Mesenchymal stem cell (in vitro differentiated cells and primary cell): ENCODE data around the gene MDH1.

Source experiments
- DNase-seq: peaks from one replicate; pipeline ENCODE4 v3.0.0-alpha.2; 2013
- H2AFZ ChIP-seq: one replicate; pipeline ENCODE4 v1.6.1; 2013; ENCODE audit warnings: low read depth, mild to moderate bottlenecking, control low read depth, inconsistent platforms, low read length, moderate library complexity
- H2AK5ac ChIP-seq: 2 replicates; pipeline ENCODE4 v1.6.1; 2013; ENCODE audit warnings: low read length, moderate library complexity, mild to moderate bottlenecking, inconsistent platforms; ENCODE audit not compliant: severe bottlenecking
- H2BK120ac ChIP-seq: one replicate; pipeline ENCODE4 v1.6.1; 2013; ENCODE audit warnings: low read depth, mild to moderate bottlenecking, inconsistent platforms, low read length, moderate library complexity
- H2BK12ac ChIP-seq, 2 experiments: one replicate each; pipeline ENCODE4 v1.6.1; 2013; ENCODE audit warnings: inconsistent platforms in 2 of 2, low read length in 2 of 2, mild to moderate bottlenecking in 2 of 2, moderate library complexity in 2 of 2, control low read depth in 1 of 2
- H2BK15ac ChIP-seq: one replicate; pipeline ENCODE4 v1.6.1; 2013; ENCODE audit warnings: mild to moderate bottlenecking, low read depth, inconsistent platforms; ENCODE audit not compliant: poor library complexity, severe bottlenecking
- H2BK5ac ChIP-seq: 2 replicates; pipeline ENCODE4 v1.6.1; 2013; ENCODE audit warnings: low read depth, mild to moderate bottlenecking, low read length, control low read depth, inconsistent platforms; ENCODE audit not compliant: poor library complexity, severe bottlenecking
- H3K14ac ChIP-seq, 2 experiments: one replicate each; pipeline ENCODE4 v1.6.1; 2013; ENCODE audit warnings: inconsistent platforms in 2 of 2, low read length in 2 of 2, control low read depth in 1 of 2, mild to moderate bottlenecking in 1 of 2, moderate library complexity in 1 of 2
- H3K18ac ChIP-seq, 2 experiments: one replicate each; pipeline ENCODE4 v1.6.1; 2013; ENCODE audit warnings: inconsistent platforms in 2 of 2, low read length in 2 of 2, control low read depth in 1 of 2, low read depth in 1 of 2, mild to moderate bottlenecking in 1 of 2
- H3K23ac ChIP-seq, 2 experiments: one replicate each; pipeline ENCODE4 v1.6.1; 2013; ENCODE audit warnings: inconsistent platforms in 2 of 2, low read length in 2 of 2, mild to moderate bottlenecking in 2 of 2, moderate library complexity in 2 of 2, control low read depth in 1 of 2
- H3K27ac ChIP-seq: 2 replicates; pipeline ENCODE4 v1.5.1; 2013; ENCODE audit warnings: mild to moderate bottlenecking, moderate library complexity, low read length, control low read depth, inconsistent platforms; ENCODE audit not compliant: poor library complexity, severe bottlenecking
- H3K27me3 ChIP-seq, 2 experiments: 2 replicates each; pipeline versions ENCODE4 v1.6.1 to v1.7.0; 2013; ENCODE audit warnings: low read length in 2 of 2, mild to moderate bottlenecking in 2 of 2, moderate library complexity in 2 of 2, control low read depth in 1 of 2, inconsistent platforms in 1 of 2; ENCODE audit not compliant: control insufficient read depth in 1 of 2, insufficient read depth in 1 of 2
- H3K36me3 ChIP-seq, 2 experiments: 2 replicates each; pipeline versions ENCODE4 v1.6.1 to v1.7.0; 2013; ENCODE audit warnings: low read length in 2 of 2, control low read depth in 1 of 2, inconsistent platforms in 1 of 2, low read depth in 1 of 2, mild to moderate bottlenecking in 1 of 2; ENCODE audit not compliant: insufficient read depth in 2 of 2, control insufficient read depth in 1 of 2
- H3K4ac ChIP-seq, 2 experiments: one replicate each; pipeline ENCODE4 v1.6.1; 2013; ENCODE audit warnings: inconsistent platforms in 2 of 2, low read length in 2 of 2, mild to moderate bottlenecking in 2 of 2, moderate library complexity in 2 of 2, control low read depth in 1 of 2, low read depth in 1 of 2
- H3K4me1 ChIP-seq: 2 replicates; pipeline ENCODE4 v1.6.1; 2013; ENCODE audit warnings: low read depth, low read length, control low read depth; ENCODE audit not compliant: control insufficient read depth, insufficient read depth
- H3K4me2 ChIP-seq: 2 replicates; pipeline ENCODE4 v1.6.1; 2013; ENCODE audit warnings: low read length, mild to moderate bottlenecking, inconsistent platforms; ENCODE audit not compliant: poor library complexity, severe bottlenecking
- H3K4me3 ChIP-seq, 2 experiments: 2 replicates each; pipeline versions ENCODE4 v1.5.1 to v1.7.0; 2013; ENCODE audit warnings: low read length in 2 of 2, mild to moderate bottlenecking in 2 of 2, control low read depth in 1 of 2, low read depth in 1 of 2; ENCODE audit not compliant: insufficient read depth in 1 of 2
- H3K79me1 ChIP-seq: replicated peaks from 2 replicates; pipeline ENCODE4 v1.6.1; 2013; ENCODE audit warnings: mild to moderate bottlenecking, control low read depth, low read length, inconsistent platforms; ENCODE audit not compliant: poor library complexity, severe bottlenecking
- H3K9ac ChIP-seq: 2 replicates; pipeline ENCODE4 v1.7.0; 2013; ENCODE audit warnings: mild to moderate bottlenecking, low read length, moderate library complexity
- H3K9me3 ChIP-seq: 2 replicates; pipeline ENCODE4 v1.7.0; 2013; ENCODE audit warnings: mild to moderate bottlenecking, low read length; ENCODE audit not compliant: control insufficient read depth
- H4K8ac ChIP-seq: one replicate; pipeline ENCODE4 v1.6.1; 2013; ENCODE audit warnings: inconsistent platforms, mild to moderate bottlenecking, low read length, moderate library complexity
- H4K91ac ChIP-seq: one replicate; pipeline ENCODE4 v1.6.1; 2013; ENCODE audit warnings: mild to moderate bottlenecking, low read length, inconsistent platforms
- WGBS: methylation state at CpG from one replicate; pipeline ENCODE4 v1.1.7; 2013; ENCODE audit warnings: mixed read lengths; 5-methylcytosine and 5-hydroxymethylcytosine counted together

The MDH1 gene

DNA sequence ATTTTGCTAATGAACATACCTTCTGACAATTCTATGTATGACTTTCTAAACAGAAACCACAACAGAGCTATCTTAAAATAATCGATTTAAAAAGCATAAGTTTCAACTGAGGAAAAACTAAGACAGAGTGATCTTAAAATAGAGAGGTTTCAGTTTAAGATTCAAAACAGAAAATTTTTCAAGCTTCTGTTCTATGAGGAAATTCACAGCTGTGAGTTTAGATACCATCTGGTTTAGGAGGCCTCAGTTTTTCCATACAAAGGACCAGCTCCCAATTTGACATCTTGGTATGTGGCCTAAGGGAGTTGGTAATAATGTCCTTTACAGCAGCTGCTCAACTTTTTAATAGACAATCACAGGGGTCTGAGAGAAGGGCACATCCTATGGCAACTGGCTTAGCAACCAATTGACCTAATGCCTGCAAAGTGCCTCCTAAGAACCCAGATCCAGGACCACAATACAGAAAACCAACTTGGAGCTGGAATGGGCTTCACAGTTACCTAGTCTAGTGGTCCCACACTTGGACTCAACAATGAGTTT, 39.7 kb downstream of the MDH1 start:
- no peak overlapping the region for H3K4me3 ChIP-seq
- no peak overlapping the region for H4K8ac ChIP-seq
- no peak overlapping the region for H3K9ac ChIP-seq
- H3K9me3 ChIP-seq = peaks cover 24% of the 10 kb centered on the region
- H2BK5ac ChIP-seq = no peak overlapping the region
- WGBS = no CpG with 5 or more reads among the region's 1 CpG
- H2BK12ac ChIP-seq = no peak overlapping the region
- no peaks in the 10 kb centered on the region for H3K27me3 ChIP-seq
- H2BK15ac ChIP-seq = no peak overlapping the region
- no peaks in the 10 kb centered on the region for H3K4me1 ChIP-seq
- H3K23ac ChIP-seq = no peak overlapping the region
- no peak for DNase-seq
- no peaks in the 10 kb centered on the region for H3K79me1 ChIP-seq
- no peak overlapping the region for H3K14ac ChIP-seq
- H2BK120ac ChIP-seq = no peak overlapping the region
- no peak overlapping the region for H3K4me2 ChIP-seq
- H4K91ac ChIP-seq = no peak overlapping the region
- H3K4ac ChIP-seq = no peak overlapping the region
- no peak overlapping the region for H3K18ac ChIP-seq
- no peaks in the 10 kb centered on the region for H3K36me3 ChIP-seq
- no peak overlapping the region for H2AFZ ChIP-seq
- no peak overlapping the region for H2AK5ac ChIP-seq
- no peak overlapping the region for H3K27ac ChIP-seq

GRCh38 chr2:63631501-63631900, 42.7 kb downstream of the MDH1 start:
- Histone ChIP-seq H2AFZ (no peak overlapping the region), H2BK15ac (no peak overlapping the region)
- WGBS = 40% methylated on average over 1 of the region's 1 CpG

DNA sequence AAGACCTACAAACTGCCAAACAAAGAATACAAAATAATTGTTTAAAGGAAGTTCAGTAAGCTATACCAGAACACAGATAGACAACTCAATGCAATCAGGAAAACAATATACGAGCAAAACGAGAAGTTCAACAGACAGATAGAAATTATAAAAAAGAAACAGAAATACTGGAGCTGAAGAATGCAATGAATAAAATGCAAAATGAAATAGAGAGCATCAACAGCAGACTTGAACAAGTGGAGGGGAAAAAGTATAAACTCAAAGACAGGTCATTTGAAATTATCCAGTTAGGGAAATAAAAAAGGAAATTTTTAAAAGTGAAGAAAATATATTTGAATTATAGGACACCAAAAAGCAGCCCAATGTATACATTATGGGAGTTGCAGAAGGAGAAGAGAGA, 43.6 kb downstream of the MDH1 start:
- Histone ChIP-seq H3K18ac (no peak overlapping the region), H3K27me3 (no peaks in the 10 kb centered on the region), H2BK12ac (no peak overlapping the region), H3K4me1 (no peaks in the 10 kb centered on the region), H3K4me3 (no peak overlapping the region), H3K36me3 (no peaks in the 10 kb centered on the region), H2AFZ (no peak overlapping the region), H3K14ac (no peak overlapping the region), H2BK15ac (no peak overlapping the region), H3K79me1 (no peaks in the 10 kb centered on the region), H4K8ac (no peak overlapping the region), H2BK5ac (no peak overlapping the region), H3K9me3 (peaks cover 49% of the 10 kb centered on the region), H3K23ac (no peak overlapping the region), H3K27ac (no peak overlapping the region), H4K91ac (no peak overlapping the region), H2AK5ac (no peak overlapping the region), H3K4me2 (no peak overlapping the region), H2BK120ac (no peak overlapping the region), H3K9ac (no peak overlapping the region), H3K4ac (no peak overlapping the region)
- no peak for DNase-seq
- no CpG with 5 or more reads among the region's 2 CpGs for WGBS

More at GRCh38 chr2:63631501-63631900, 42.7 kb downstream of the MDH1 start:
- no peak overlapping the region for H2AK5ac ChIP-seq
- no peak overlapping the region for H3K27ac ChIP-seq
- H3K23ac ChIP-seq = no peak overlapping the region
- no peak overlapping the region for H2BK12ac ChIP-seq
- no peak overlapping the region for H3K14ac ChIP-seq
- no peak overlapping the region for H4K8ac ChIP-seq
- H3K4me3 ChIP-seq = no peak overlapping the region
- H3K4me2 ChIP-seq = no peak overlapping the region
- no peak overlapping the region for H3K9ac ChIP-seq
- no peaks in the 10 kb centered on the region for H3K4me1 ChIP-seq
- H2BK5ac ChIP-seq = no peak overlapping the region
- no peak for DNase-seq
- H3K9me3 ChIP-seq = peaks cover 48% of the 10 kb centered on the region
- H3K36me3 ChIP-seq = no peaks in the 10 kb centered on the region
- H3K79me1 ChIP-seq = no peaks in the 10 kb centered on the region
- no peak overlapping the region for H4K91ac ChIP-seq
- H3K18ac ChIP-seq = no peak overlapping the region
- H3K27me3 ChIP-seq = no peaks in the 10 kb centered on the region
- no peak overlapping the region for H2BK120ac ChIP-seq
- no peak overlapping the region for H3K4ac ChIP-seq

DNA sequence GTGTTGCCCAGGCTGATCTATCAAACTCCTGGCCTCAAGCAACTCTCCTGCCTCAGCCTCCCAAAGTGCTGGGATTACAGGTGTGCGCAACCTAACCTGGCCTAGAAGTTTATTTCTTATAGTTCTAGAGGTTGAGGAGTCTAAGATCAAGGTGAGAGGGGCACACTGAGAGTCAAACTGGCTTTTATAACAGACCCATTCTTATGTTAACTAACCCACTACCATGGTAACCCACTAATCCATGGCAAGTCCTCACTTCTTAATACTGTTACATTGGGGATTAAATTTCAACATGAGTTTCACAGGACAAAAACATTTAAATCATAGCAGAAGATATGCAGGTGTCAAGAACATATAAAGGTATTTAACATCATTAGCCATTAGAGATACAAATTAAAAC, 50.6 kb downstream of the MDH1 start:
- H3K27me3 ChIP-seq = no peaks in the 10 kb centered on the region
- H2AFZ ChIP-seq = no peak overlapping the region
- H3K27ac ChIP-seq = no peak overlapping the region
- no peak overlapping the region for H2BK120ac ChIP-seq
- H3K4me1 ChIP-seq = no peaks in the 10 kb centered on the region
- peaks cover 22% of the 10 kb centered on the region for H3K9me3 ChIP-seq
- H3K23ac ChIP-seq = no peak overlapping the region
- DNase-seq = no peak
- no peak overlapping the region for H3K4me3 ChIP-seq
- no peak overlapping the region for H2BK5ac ChIP-seq
- H3K4ac ChIP-seq = no peak overlapping the region
- H3K18ac ChIP-seq = no peak overlapping the region
- H3K9ac ChIP-seq = no peak overlapping the region
- no peak overlapping the region for H3K4me2 ChIP-seq
- H2AK5ac ChIP-seq = no peak overlapping the region
- H4K8ac ChIP-seq = no peak overlapping the region
- no peak overlapping the region for H4K91ac ChIP-seq
- H3K36me3 ChIP-seq = no peaks in the 10 kb centered on the region
- H2BK12ac ChIP-seq = no peak overlapping the region
- H2BK15ac ChIP-seq = no peak overlapping the region
- no peaks in the 10 kb centered on the region for H3K79me1 ChIP-seq
- no CpG with 5 or more reads among the region's 1 CpG for WGBS
- no peak overlapping the region for H3K14ac ChIP-seq
